ENCODE measurements around the gene LYZL1.
A peak's percentile ranks its signal among the peaks of the same experiment; 100 is the strongest.

- no peak for TF ChIP-seq LEF1 (IDR thresholded peaks at IDR 0.05; ENCODE audit: borderline replicate concordance)
- TF ChIP-seq SUZ12 (IDR thresholded peaks at IDR 0.05) = no peak
- no peak for TF ChIP-seq NFRKB (IDR thresholded peaks at IDR 0.05)
- no peak for TF ChIP-seq SP1 (IDR thresholded peaks at IDR 0.05)
- no peak for TF ChIP-seq ARNT (IDR thresholded peaks at IDR 0.05)
- TF ChIP-seq FOXM1 (IDR thresholded peaks at IDR 0.05; ENCODE audit: borderline replicate concordance) = no peak
- no peak for TF ChIP-seq FOXK2 (IDR thresholded peaks at IDR 0.05)
- no peak for TF ChIP-seq TARDBP (IDR thresholded peaks at IDR 0.05)
- TF ChIP-seq HDGF (IDR thresholded peaks at IDR 0.05; ENCODE audit: borderline replicate concordance) = no peak
- no peak for TF ChIP-seq ZNF384 (IDR thresholded peaks at IDR 0.05)
- no peak for TF ChIP-seq BHLHE40 (IDR thresholded peaks at IDR 0.05; ENCODE audit: borderline replicate concordance)
- TF ChIP-seq, protein P1, sequence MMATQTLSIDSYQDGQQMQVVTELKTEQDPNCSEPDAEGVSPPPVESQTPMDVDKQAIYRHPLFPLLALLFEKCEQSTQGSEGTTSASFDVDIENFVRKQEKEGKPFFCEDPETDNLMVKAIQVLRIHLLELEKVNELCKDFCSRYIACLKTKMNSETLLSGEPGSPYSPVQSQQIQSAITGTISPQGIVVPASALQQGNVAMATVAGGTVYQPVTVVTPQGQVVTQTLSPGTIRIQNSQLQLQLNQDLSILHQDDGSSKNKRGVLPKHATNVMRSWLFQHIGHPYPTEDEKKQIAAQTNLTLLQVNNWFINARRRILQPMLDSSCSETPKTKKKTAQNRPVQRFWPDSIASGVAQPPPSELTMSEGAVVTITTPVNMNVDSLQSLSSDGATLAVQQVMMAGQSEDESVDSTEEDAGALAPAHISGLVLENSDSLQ (IDR thresholded peaks at IDR 0.05) = peak; percentile 58
- TF ChIP-seq L3MBTL2 (conservative IDR thresholded peaks at IDR 0.05) = no peak
These were observed 35.2 kb upstream of the LYZL1 start for GRCh38 chr10:29253690-29254029.
